SK-N-SH treated with all-trans-retinoic acid at 6 μM for 48 hours (cell line): ENCODE data around the gene SGTA.
"Not testable (repeated sequence)": the region's sequence is repeated elsewhere in the genome, so short reads cannot be mapped to it uniquely, and the experiment has no call there.

ENCODE experiments used
- ATAC-seq: fragments of 200-7000 bp; cut with Tn5 transposase; 3 replicates; pipeline ENCODE4 v1.9.1; 2020; ENCODE audit warnings: mild to moderate bottlenecking, moderate library complexity
- ARNTL ChIP-seq: fragments of 450-650 bp; formaldehyde crosslinking; IDR thresholded peaks from 2 replicates; pipeline ENCODE4 v1.5.0; 2020; ENCODE audit warnings: low read depth, mild to moderate bottlenecking, moderate library complexity, borderline replicate concordance
- BACH2 ChIP-seq: fragments of 250-450 bp; sonication (Bioruptor Pico); IDR thresholded peaks from 2 replicates; pipeline ENCODE4 v1.9.0; 2021; ENCODE audit warnings: mild to moderate bottlenecking, borderline replicate concordance
- CSDC2 ChIP-seq: fragments of 250-450 bp; sonication (Bioruptor Pico); IDR thresholded peaks from 2 replicates; pipeline ENCODE4 v1.5.0; 2020; ENCODE audit warnings: mild to moderate bottlenecking, moderate library complexity
- ESRRG ChIP-seq: fragments of 250-450 bp; sonication (Bioruptor Pico); IDR thresholded peaks from 2 replicates; pipeline ENCODE4 v1.6.1; 2021; ENCODE audit warnings: mild to moderate bottlenecking
- GLIS3 ChIP-seq: fragments of 250-450 bp; sonication (Bioruptor Pico); IDR thresholded peaks from 2 replicates; pipeline ENCODE4 v1.5.0; 2020; ENCODE audit warnings: mild to moderate bottlenecking, moderate library complexity
- ISL1 ChIP-seq: fragments of 250-450 bp; sonication (Bioruptor Pico); IDR thresholded peaks from 2 replicates; pipeline ENCODE4 v2.1.2; 2022; ENCODE audit warnings: mild to moderate bottlenecking, moderate library complexity
- OSR1 ChIP-seq: fragments of 250-450 bp; sonication (Bioruptor Pico); IDR thresholded peaks from 2 replicates; pipeline ENCODE4 v1.8.0; 2022; ENCODE audit warnings: moderate library complexity, mild to moderate bottlenecking, inconsistent platforms
- PATZ1 ChIP-seq: fragments of 250-450 bp; sonication (Bioruptor Pico); IDR thresholded peaks from 2 replicates; pipeline ENCODE4 v1.8.0; 2020; ENCODE audit warnings: mild to moderate bottlenecking, moderate library complexity, borderline replicate concordance
- POU6F1 ChIP-seq: fragments of 250-450 bp; sonication (Bioruptor Pico); IDR thresholded peaks from 2 replicates; pipeline ENCODE4 v1.8.0; 2021; ENCODE audit warnings: low read depth, mild to moderate bottlenecking, moderate library complexity, borderline replicate concordance
- PPARA ChIP-seq: fragments of 250-450 bp; sonication (Bioruptor Pico); IDR thresholded peaks from 2 replicates; pipeline ENCODE4 v1.5.0; 2020; ENCODE audit warnings: mild to moderate bottlenecking, borderline replicate concordance
- RARB ChIP-seq: fragments of 250-450 bp; sonication (Bioruptor Pico); IDR thresholded peaks from 2 replicates; pipeline ENCODE4 v1.8.0; 2021; ENCODE audit warnings: mild to moderate bottlenecking, moderate library complexity
- SNAI2 ChIP-seq: fragments of 250-450 bp; sonication (Bioruptor Pico); IDR thresholded peaks from 2 replicates; pipeline ENCODE4 v1.5.0; 2020; ENCODE audit warnings: mild to moderate bottlenecking, moderate library complexity
- TOX ChIP-seq: fragments of 250-450 bp; sonication (Bioruptor Pico); IDR thresholded peaks from 2 replicates; pipeline ENCODE4 v1.8.0; 2021; ENCODE audit warnings: mild to moderate bottlenecking, moderate library complexity, borderline replicate concordance
- TSHZ2 ChIP-seq: fragments of 250-450 bp; sonication (Bioruptor Pico); IDR thresholded peaks from 2 replicates; pipeline ENCODE4 v1.5.0; 2020; ENCODE audit warnings: mild to moderate bottlenecking, moderate library complexity
- ZFP3 ChIP-seq: fragments of 250-450 bp; sonication (Bioruptor Pico); IDR thresholded peaks from 2 replicates; pipeline ENCODE4 v1.5.0; 2020; ENCODE audit warnings: mild to moderate bottlenecking, moderate library complexity
- ZFP30 ChIP-seq: fragments of 450-650 bp; formaldehyde crosslinking; IDR thresholded peaks from 2 replicates; pipeline ENCODE4 v1.5.0; 2022; ENCODE audit warnings: mild to moderate bottlenecking, moderate library complexity
- ZNF565 ChIP-seq: fragments of 450-650 bp; formaldehyde crosslinking; conservative IDR thresholded peaks from 2 replicates; pipeline ENCODE4 v1.5.0; 2020; ENCODE audit warnings: low read depth, mild to moderate bottlenecking, moderate library complexity

SGTA gene

GRCh38 chr19:2795827-2796658, 13.0 kb upstream of the SGTA start:
- TF ChIP-seq POU6F1 (no peak), ARNTL (CRISPR knock-in tag) (no peak), PPARA (CRISPR knock-in tag) (no peak), OSR1 (CRISPR knock-in tag) (no peak), TSHZ2 (no peak), ISL1 (no peak)
- ATAC-seq, result no peak

- no peak for ATAC-seq
- TF ChIP-seq OSR1 (CRISPR knock-in tag), result no peak
These were observed 10.5 kb upstream of the SGTA start for GRCh38 chr19:2793577-2793976.

GRCh38 chr19:2793126-2793525, 10.1 kb upstream of the SGTA start:
- ATAC-seq, result no peak
- TF ChIP-seq POU6F1 (no peak), PPARA (CRISPR knock-in tag) (no peak), BACH2 (no peak), RARB (CRISPR knock-in tag) (no peak), ZFP30 (CRISPR knock-in tag) (no peak), ESRRG (no peak), TSHZ2 (no peak), PATZ1 (no peak), CSDC2 (CRISPR knock-in tag) (no peak), GLIS3 (CRISPR knock-in tag) (no peak), SNAI2 (CRISPR knock-in tag) (no peak), ZFP3 (CRISPR knock-in tag) (no peak), TOX (CRISPR knock-in tag) (no peak), ZNF565 (CRISPR knock-in tag) (no peak)

GRCh38 chr19:2792666-2793065, 9.6 kb upstream of the SGTA start:
- ATAC-seq, result not testable (repeated sequence)
